Thyroid gland (tissue), 4 donors: ENCODE results near the gene CIDEC.

Source experiments
- CTCF ChIP-seq, 6 experiments: fragments of 200-600 bp in 3 of 6; fragments of 450-650 bp in 3 of 6; sonication (generic) in 3 of 6; IDR thresholded peaks; one replicate each; pipeline ENCODE4 v1.5.1; 2016 to 2019; ENCODE audit warnings: antibody characterized with exemption in 6 of 6, mild to moderate bottlenecking in 2 of 6, inconsistent platforms in 1 of 6, moderate library complexity in 1 of 6
- POLR2A ChIP-seq, 2 donors: fragments of 450-650 bp; IDR thresholded peaks; one replicate each; pipeline ENCODE4 v1.6.1; 2017; ENCODE audit warnings: antibody characterized with exemption in 2 of 2, mild to moderate bottlenecking in 2 of 2, moderate library complexity in 1 of 2

- no peak for TF ChIP-seq CTCF (IDR thresholded peaks at IDR 0.05)
- no peak for TF ChIP-seq POLR2A (IDR thresholded peaks at IDR 0.05)
Observed at GRCh38 chr3:9879830-9880549, at the start of gene CIDEC.
